OCI-LY1 (cell line): ENCODE results near the gene PIK3R1.

Experiments
- H2AFZ ChIP-seq: fragments of 200-600 bp; sonication (generic), shearing (Covaris generic); 2 replicates; pipeline ENCODE4 v1.6.0; 2014; ENCODE audit warnings: antibody characterized with exemption, mild to moderate bottlenecking, low read length
- H3F3A ChIP-seq: fragments of 200-600 bp; sonication (generic), shearing (Covaris generic); 2 replicates; pipeline ENCODE4 v1.6.0; 2014; ENCODE audit warnings: mild to moderate bottlenecking, antibody characterized with exemption, low read length, moderate library complexity; ENCODE audit not compliant: insufficient read depth
- H3K27ac ChIP-seq: fragments of 200-600 bp; sonication (generic); 2 replicates; pipeline ENCODE4 v1.5.1; 2014; ENCODE audit warnings: low read length, mixed run types, mild to moderate bottlenecking, low read depth; ENCODE audit not compliant: poor library complexity, severe bottlenecking
- H3K27me3 ChIP-seq: fragments of 200-600 bp; sonication (generic); 2 replicates; pipeline ENCODE4 v1.6.0; 2014; ENCODE audit warnings: antibody characterized with exemption, mild to moderate bottlenecking, low read length, moderate library complexity; ENCODE audit not compliant: insufficient read depth
- H3K36me3 ChIP-seq: fragments of 200-600 bp; sonication (generic); 2 replicates; pipeline ENCODE4 v1.6.1; 2014; ENCODE audit warnings: mild to moderate bottlenecking, antibody characterized with exemption, low read length, moderate library complexity, mixed read lengths; ENCODE audit not compliant: insufficient read depth
- H3K4me1 ChIP-seq: fragments of 200-600 bp; sonication (generic); 2 replicates; pipeline ENCODE4 v1.5.1; 2014; ENCODE audit warnings: mild to moderate bottlenecking, low read length, moderate library complexity; ENCODE audit not compliant: insufficient read depth, severe bottlenecking
- H3K4me2 ChIP-seq: fragments of 200-600 bp; sonication (generic), shearing (Covaris generic); 2 replicates; pipeline ENCODE4 v1.6.1; 2014; ENCODE audit warnings: low read length
- H3K4me3 ChIP-seq: fragments of 200-600 bp; sonication (generic); 2 replicates; pipeline ENCODE4 v1.5.1; 2014; ENCODE audit warnings: low read length, low read depth, mild to moderate bottlenecking, mixed read lengths; ENCODE audit not compliant: poor library complexity, severe bottlenecking
- H3K79me2 ChIP-seq: fragments of 200-600 bp; shearing (Covaris generic); 2 replicates; pipeline ENCODE4 v1.6.1; 2016; ENCODE audit warnings: mixed run types, low read length, mixed read lengths; ENCODE audit not compliant: insufficient read depth
- H3K9ac ChIP-seq: fragments of 200-600 bp; sonication (generic), shearing (Covaris generic); 2 replicates; pipeline ENCODE4 v1.6.1; 2014; ENCODE audit warnings: mild to moderate bottlenecking, low read length, mixed read lengths
- H3K9me2 ChIP-seq: fragments of 200-600 bp; sonication (generic), shearing (Covaris generic); 2 replicates; pipeline ENCODE4 v1.6.1; 2014; ENCODE audit warnings: low read depth, mild to moderate bottlenecking, low read length, mixed read lengths
- H3K9me3 ChIP-seq: fragments of 200-600 bp; shearing (Covaris generic); 2 replicates; pipeline ENCODE4 v1.6.1; 2014; ENCODE audit warnings: low read length, mixed read lengths
- H4K20me1 ChIP-seq: fragments of 200-600 bp; sonication (generic), shearing (Covaris generic); 2 replicates; pipeline ENCODE4 v1.6.0; 2016; ENCODE audit warnings: mild to moderate bottlenecking, low read length; ENCODE audit not compliant: insufficient read depth
- CTCF ChIP-seq: fragments of 200-600 bp; sonication (generic), shearing (Covaris generic); IDR thresholded peaks from 2 replicates; pipeline ENCODE4 v1.5.1; 2017; ENCODE audit warnings: mild to moderate bottlenecking, antibody characterized with exemption, low read length, moderate library complexity, mixed read lengths
- EZH2 ChIP-seq: fragments of 200-600 bp; sonication (generic), shearing (Covaris generic); IDR thresholded peaks from 2 replicates; pipeline ENCODE4 v1.8.0; 2017; ENCODE audit warnings: borderline replicate concordance, mixed run types, mild to moderate bottlenecking, antibody characterized with exemption, low read length, moderate library complexity, mixed read lengths

PIK3R1 gene

GRCh38 chr5:68191083-68191791 lies 24.3 kb upstream of the PIK3R1 start:
- Histone ChIP-seq H4K20me1 (no peaks in the 10 kb centered on the region), H3K4me3 (no peak overlapping the region), H3F3A (no peaks in the 10 kb centered on the region), H3K79me2 (no peaks in the 10 kb centered on the region), H3K27me3 (0 out of 2 replicates have a peak, but pooled peaks cover 5% of the 10 kb centered on the region), H3K4me1 (peaks cover 6% of the 10 kb centered on the region), H2AFZ (no peak overlapping the region), H3K4me2 (no peak overlapping the region), H3K9ac (no peak overlapping the region), H3K36me3 (no peaks in the 10 kb centered on the region), H3K27ac (no peak overlapping the region), H3K9me3 (no peaks in the 10 kb centered on the region), H3K9me2 (no peaks in the 10 kb centered on the region)
- no peak for TF ChIP-seq CTCF
- TF ChIP-seq EZH2 = no peak

DNA sequence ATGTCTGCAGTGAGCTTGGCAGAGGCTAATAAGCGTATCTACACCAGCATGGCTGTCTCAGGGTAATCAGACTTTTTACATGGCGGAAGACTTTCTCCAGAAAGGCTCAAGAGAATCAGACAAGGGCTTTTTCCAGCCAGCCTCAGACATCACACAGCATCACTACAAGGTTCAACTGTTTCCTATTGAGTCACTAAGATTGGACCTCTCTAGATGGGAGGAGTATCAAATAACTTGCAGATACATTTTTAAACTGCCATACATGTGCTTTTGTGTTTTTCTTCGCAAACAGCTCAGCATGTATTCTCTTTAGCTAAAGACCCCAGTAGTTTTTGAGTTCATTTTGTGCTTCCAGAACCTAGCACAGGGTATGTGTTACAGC lies 22.9 kb upstream of the PIK3R1 start:
- H3K9me3 ChIP-seq = no peaks in the 10 kb centered on the region
- no peaks in the 10 kb centered on the region for H3F3A ChIP-seq
- no peaks in the 10 kb centered on the region for H3K79me2 ChIP-seq
- 0 out of 2 replicates have a peak, but pooled peaks cover 5% of the 10 kb centered on the region for H3K27me3 ChIP-seq
- H3K9ac ChIP-seq = no peak overlapping the region
- no peak overlapping the region for H3K27ac ChIP-seq
- no peaks in the 10 kb centered on the region for H4K20me1 ChIP-seq
- no peak overlapping the region for H2AFZ ChIP-seq
- H3K9me2 ChIP-seq = no peaks in the 10 kb centered on the region
- peaks cover 11% of the 10 kb centered on the region for H3K4me1 ChIP-seq
- H3K4me3 ChIP-seq = no peak overlapping the region
- H3K36me3 ChIP-seq = no peaks in the 10 kb centered on the region
- H3K4me2 ChIP-seq = no peak overlapping the region
- TF ChIP-seq EZH2 (no peak), CTCF (no peak)

DNA sequence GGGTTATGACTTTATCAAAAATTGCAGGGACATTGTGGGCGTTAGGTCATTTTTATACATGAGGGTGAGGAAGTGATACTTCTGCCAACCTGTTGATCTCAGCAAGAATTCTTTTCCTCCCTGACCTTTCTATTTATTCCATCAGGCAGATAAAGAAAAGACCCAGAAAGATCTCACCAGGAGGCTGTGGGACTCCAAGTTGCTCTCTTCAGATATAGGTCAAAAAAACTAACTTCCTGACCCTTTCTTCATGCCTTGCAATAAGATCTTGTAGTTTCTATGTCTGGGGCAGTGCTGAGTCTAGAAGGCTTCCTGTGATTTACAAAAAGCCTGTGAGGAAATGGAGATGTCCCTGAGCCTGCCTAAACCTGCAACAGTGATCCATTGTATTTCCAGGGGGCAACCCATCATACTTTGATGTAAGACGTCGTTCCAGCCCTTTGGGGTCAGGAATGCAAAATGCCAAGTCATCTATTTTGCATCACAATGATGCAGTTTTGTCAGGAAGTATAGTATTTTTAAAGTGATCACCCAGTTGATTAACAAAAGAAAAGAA lies 22.0 kb upstream of the PIK3R1 start:
- Histone ChIP-seq H3K79me2 (no peaks in the 10 kb centered on the region), H3K4me1 (peaks cover 11% of the 10 kb centered on the region), H3K36me3 (no peaks in the 10 kb centered on the region), H3K27ac (no peak overlapping the region), H3K4me2 (no peak overlapping the region), H3K27me3 (0 out of 2 replicates have a peak, but pooled peaks cover 5% of the 10 kb centered on the region), H4K20me1 (no peaks in the 10 kb centered on the region), H2AFZ (no peak overlapping the region), H3K9me3 (no peaks in the 10 kb centered on the region), H3F3A (no peaks in the 10 kb centered on the region), H3K9ac (no peak overlapping the region), H3K4me3 (no peak overlapping the region), H3K9me2 (no peaks in the 10 kb centered on the region)
- TF ChIP-seq CTCF = no peak
- TF ChIP-seq EZH2 = no peak
